Activated naive CD8-positive, alpha-beta T cell treated with anti-CD3 and anti-CD28 coated beads, Interleukin-2, amount 50 U/mL, for 24 hours (primary cell): ENCODE results near the gene APOB.

Experiments
- ATAC-seq: fragments of 150-1000 bp; cut with Tn5 transposase; one replicate; pipeline ENCODE4 v1.10.0; 2021
- DNase-seq: peaks from one replicate; pipeline ENCODE4 v3.0.0; 2021
- H3K27ac Mint-ChIP-seq: one replicate; pipeline ENCODE4 v1.8.0; 2021; ENCODE audit warnings: mild to moderate bottlenecking, mixed read lengths
- H3K27me3 Mint-ChIP-seq: one replicate; pipeline ENCODE4 v1.8.0; 2021; ENCODE audit warnings: mixed read lengths
- H3K36me3 Mint-ChIP-seq: one replicate; pipeline ENCODE4 v1.8.0; 2021; ENCODE audit warnings: low read depth, mixed read lengths
- H3K4me1 Mint-ChIP-seq: one replicate; pipeline ENCODE4 v1.8.0; 2021; ENCODE audit warnings: mixed read lengths
- H3K4me3 Mint-ChIP-seq: one replicate; pipeline ENCODE4 v1.8.0; 2021; ENCODE audit warnings: mild to moderate bottlenecking, moderate library complexity, mixed read lengths
- H3K9me3 Mint-ChIP-seq: one replicate; pipeline ENCODE4 v1.8.0; 2021; ENCODE audit warnings: mixed read lengths

APOB gene

DNA sequence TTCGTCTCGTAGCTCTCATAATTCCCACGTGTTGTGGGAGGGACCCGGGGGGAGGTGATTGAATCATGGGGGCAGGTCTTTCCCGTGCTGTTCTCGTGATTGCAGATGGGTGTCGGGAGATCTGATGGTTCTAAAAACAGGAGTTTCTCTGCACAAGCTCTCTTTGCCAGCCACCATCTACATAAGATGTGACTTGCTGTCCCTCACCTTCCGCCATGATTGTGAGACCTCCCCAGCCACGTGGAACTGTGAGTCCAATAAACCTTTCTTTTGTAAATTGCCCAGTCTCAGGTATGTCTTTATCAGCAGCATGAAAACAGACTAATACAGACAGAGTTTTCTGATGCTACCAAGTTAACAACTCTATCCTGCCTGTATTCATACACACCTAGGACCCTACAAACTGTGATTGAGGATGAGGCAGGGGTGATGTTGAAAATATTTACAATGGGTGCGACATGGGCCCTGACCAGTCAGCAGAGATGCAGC lies 3.9 kb downstream of the APOB start:
- no peak overlapping the region for H3K4me3 Mint-ChIP-seq
- no peak for ATAC-seq
- peaks cover 3% of the 10 kb centered on the region for H3K4me1 Mint-ChIP-seq

GRCh38 chr2:21039080-21039556 lies 4.8 kb downstream of the APOB start:
- Mint-ChIP-seq H3K9me3 (no peaks in the 10 kb centered on the region), H3K4me1 (peaks cover 3% of the 10 kb centered on the region), H3K4me3 (no peak overlapping the region), H3K27ac (no peak overlapping the region), H3K36me3 (no peaks in the 10 kb centered on the region), H3K27me3 (peaks cover 10% of the 10 kb centered on the region)
- no peak for ATAC-seq
- no peak for DNase-seq

More for the DNA sequence above, 3.9 kb downstream of the APOB start:
- peaks cover 18% of the 10 kb centered on the region for H3K27me3 Mint-ChIP-seq
- no peak overlapping the region for H3K27ac Mint-ChIP-seq
- no peaks in the 10 kb centered on the region for H3K9me3 Mint-ChIP-seq
- no peaks in the 10 kb centered on the region for H3K36me3 Mint-ChIP-seq
- no peak for DNase-seq

DNA sequence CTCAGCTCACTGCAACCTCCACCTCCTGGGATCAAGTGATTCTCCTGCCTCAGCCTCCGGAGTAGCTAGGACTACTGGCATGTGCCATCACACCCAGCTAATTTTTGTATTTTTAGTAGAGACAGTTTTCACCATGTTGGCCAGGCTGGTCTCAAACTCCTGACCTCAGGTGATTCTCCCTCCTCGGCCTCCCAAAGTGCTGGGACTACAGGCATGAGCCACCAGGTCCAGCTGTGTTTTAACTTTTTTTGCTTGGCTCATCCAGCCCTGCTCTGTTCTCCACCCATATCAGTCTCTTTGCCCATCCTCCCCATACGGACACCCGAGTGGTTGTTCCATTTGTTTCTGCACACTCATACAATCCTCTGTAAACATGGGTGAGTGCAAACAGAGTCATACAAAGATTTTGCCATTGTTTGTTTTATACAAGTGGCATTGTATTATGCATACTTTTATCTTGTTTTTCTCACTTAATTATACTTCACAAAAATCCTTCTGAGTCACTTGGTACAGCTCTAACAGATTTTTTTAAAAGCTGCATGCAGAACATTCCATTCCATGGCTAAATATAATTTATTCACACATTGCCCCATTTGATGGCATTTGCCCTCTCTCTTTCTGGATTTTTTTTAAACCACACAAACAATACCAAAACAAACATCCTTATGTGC lies 5.3 kb downstream of the APOB start:
- Mint-ChIP-seq H3K4me1 (peaks cover 3% of the 10 kb centered on the region), H3K27ac (no peak overlapping the region), H3K4me3 (no peak overlapping the region), H3K36me3 (no peaks in the 10 kb centered on the region), H3K9me3 (no peaks in the 10 kb centered on the region), H3K27me3 (peaks cover 10% of the 10 kb centered on the region)
- ATAC-seq (no peak), DNase-seq (no peak)

- ATAC-seq (no peak), DNase-seq (no peak)
- Mint-ChIP-seq H3K9me3 (no peaks in the 10 kb centered on the region), H3K36me3 (no peaks in the 10 kb centered on the region), H3K27ac (no peak overlapping the region), H3K4me1 (no peaks in the 10 kb centered on the region), H3K4me3 (no peak overlapping the region), H3K27me3 (peaks cover 6% of the 10 kb centered on the region)
Measured at GRCh38 chr2:21037671-21038108, 6.2 kb downstream of the APOB start.

GRCh38 chr2:21036708-21037670 lies 6.9 kb downstream of the APOB start:
- no peak for ATAC-seq
- H3K9me3 Mint-ChIP-seq = no peaks in the 10 kb centered on the region
- peaks cover 6% of the 10 kb centered on the region for H3K27me3 Mint-ChIP-seq

GRCh38 chr2:21035974-21036707 lies 7.7 kb downstream of the APOB start:
- Mint-ChIP-seq H3K27me3 (peaks cover 6% of the 10 kb centered on the region), H3K4me1 (no peaks in the 10 kb centered on the region), H3K36me3 (no peaks in the 10 kb centered on the region), H3K9me3 (no peaks in the 10 kb centered on the region), H3K27ac (no peak overlapping the region), H3K4me3 (no peak overlapping the region)
- ATAC-seq (no peak), DNase-seq (no peak)

More at GRCh38 chr2:21036708-21037670, 6.9 kb downstream of the APOB start:
- no peak for DNase-seq
- Mint-ChIP-seq H3K4me3 (no peak overlapping the region), H3K27ac (no peak overlapping the region), H3K4me1 (no peaks in the 10 kb centered on the region), H3K36me3 (no peaks in the 10 kb centered on the region)

- DNase-seq (no peak), ATAC-seq (no peak)
- no peak overlapping the region for H3K27ac Mint-ChIP-seq
- no peaks in the 10 kb centered on the region for H3K4me1 Mint-ChIP-seq
- no peak overlapping the region for H3K4me3 Mint-ChIP-seq
- peaks cover 6% of the 10 kb centered on the region for H3K27me3 Mint-ChIP-seq
- H3K36me3 Mint-ChIP-seq = no peaks in the 10 kb centered on the region
- H3K9me3 Mint-ChIP-seq = no peaks in the 10 kb centered on the region
Measured at GRCh38 chr2:21035282-21035973, 8.4 kb downstream of the APOB start.

DNA sequence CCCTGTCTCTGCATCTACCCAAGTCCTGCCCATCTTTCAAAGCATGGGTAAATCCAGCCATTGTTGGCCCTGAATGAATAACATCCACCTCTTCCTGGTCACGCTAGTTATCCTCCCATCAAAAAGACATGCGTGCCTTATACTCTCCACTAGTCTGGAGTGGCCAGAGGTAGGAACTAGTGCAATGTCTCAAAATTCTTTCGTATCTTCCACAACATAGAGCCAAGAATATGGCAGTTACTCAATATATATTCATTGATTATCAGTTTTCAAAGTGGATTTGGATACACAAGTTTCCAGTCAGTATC lies 8.9 kb downstream of the APOB start:
- Mint-ChIP-seq H3K36me3 (no peaks in the 10 kb centered on the region), H3K4me1 (no peaks in the 10 kb centered on the region), H3K4me3 (no peak overlapping the region), H3K27ac (no peak overlapping the region), H3K9me3 (no peaks in the 10 kb centered on the region), H3K27me3 (peaks cover 6% of the 10 kb centered on the region)
- ATAC-seq (no peak), DNase-seq (no peak)

DNA sequence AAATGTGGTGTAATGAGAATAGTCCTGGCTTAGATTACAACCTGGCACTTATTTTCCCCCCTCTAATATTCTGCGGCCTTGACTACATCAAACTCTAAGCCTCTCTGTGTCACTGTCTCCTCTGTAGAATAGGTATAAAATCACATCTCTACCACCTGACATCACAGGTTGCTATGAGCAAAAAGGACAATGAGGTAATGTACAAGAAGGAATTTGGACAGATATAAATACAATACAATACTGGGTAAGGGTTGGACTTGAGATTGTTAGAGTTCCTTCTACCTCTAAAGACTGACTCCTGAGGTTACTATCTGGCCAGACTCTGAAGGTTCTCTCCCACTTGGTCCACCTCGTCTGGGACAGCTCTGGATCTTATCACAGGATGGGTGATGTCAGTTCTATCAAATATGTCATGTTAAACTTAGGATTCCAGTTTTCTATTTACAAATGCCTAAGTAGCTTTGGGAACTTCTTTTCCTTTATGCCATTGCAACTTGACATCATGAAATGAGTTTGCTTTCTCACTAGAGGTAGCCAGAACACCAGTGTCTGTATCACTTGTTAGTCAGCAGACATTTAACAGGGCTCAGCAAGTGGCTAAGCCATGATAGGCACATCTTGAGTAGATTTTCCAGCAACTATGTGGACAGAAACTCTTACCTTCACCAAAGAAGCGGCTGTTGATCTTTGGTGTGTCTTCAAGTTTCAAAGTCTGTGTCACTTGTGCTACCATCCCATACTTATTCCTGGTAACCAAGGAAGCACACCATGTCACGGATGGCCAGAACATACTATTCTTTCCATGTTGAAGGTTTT lies 9.5 kb downstream of the APOB start:
- H3K4me1 Mint-ChIP-seq = no peaks in the 10 kb centered on the region
- DNase-seq = no peak
- H3K4me3 Mint-ChIP-seq = no peak overlapping the region
- peaks cover 6% of the 10 kb centered on the region for H3K27me3 Mint-ChIP-seq
- no peaks in the 10 kb centered on the region for H3K36me3 Mint-ChIP-seq
- H3K9me3 Mint-ChIP-seq = no peaks in the 10 kb centered on the region
- H3K27ac Mint-ChIP-seq = no peak overlapping the region
- ATAC-seq = no peak

- no peaks in the 10 kb centered on the region for H3K36me3 Mint-ChIP-seq
- DNase-seq (no peak), ATAC-seq (no peak)
- no peak overlapping the region for H3K4me3 Mint-ChIP-seq
- H3K4me1 Mint-ChIP-seq = no peaks in the 10 kb centered on the region
- no peaks in the 10 kb centered on the region for H3K9me3 Mint-ChIP-seq
- peaks cover 6% of the 10 kb centered on the region for H3K27me3 Mint-ChIP-seq
- no peak overlapping the region for H3K27ac Mint-ChIP-seq
Measured at GRCh38 chr2:21033237-21034155, 10.4 kb downstream of the APOB start.

- H3K4me3 Mint-ChIP-seq = no peak overlapping the region
- no peaks in the 10 kb centered on the region for H3K4me1 Mint-ChIP-seq
- peaks cover 5% of the 10 kb centered on the region for H3K27me3 Mint-ChIP-seq
- no peaks in the 10 kb centered on the region for H3K36me3 Mint-ChIP-seq
- DNase-seq (no peak), ATAC-seq (no peak)
- H3K9me3 Mint-ChIP-seq = no peaks in the 10 kb centered on the region
- no peak overlapping the region for H3K27ac Mint-ChIP-seq
Measured at GRCh38 chr2:21032338-21033236, 11.3 kb downstream of the APOB start.
